Measurements from ENCODE around the gene C1QTNF1.

- TF ChIP-seq EZH2 (IDR thresholded peaks at IDR 0.05; ENCODE audit: low read length, unreplicated experiment) (no peak), CTCF (conservative IDR thresholded peaks at IDR 0.05; ENCODE audit: low read depth, low read length) (no peak), EZH2phosphoT487 (IDR thresholded peaks at IDR 0.05; ENCODE audit: borderline replicate concordance, low read length) (no peak)
Measured at GRCh38 chr17:79048826-79049755, 25.1 kb downstream of the C1QTNF1 start.

Data from PC-3 (cell line).